H1 (cell line): Measurements from ENCODE around the gene ELFN1. TPM values are rescaled to one million over a fixed set of nuclear protein-coding genes. Genes with fewer than 3 reads are reported as not detected.

Source experiments
- CREB1 ChIP-seq: IDR thresholded peaks from 2 replicates; pipeline ENCODE4 v1.6.1; 2012; ENCODE audit warnings: inconsistent platforms
- POLR2A ChIP-seq, 2 experiments: IDR thresholded peaks; 1 replicate in 1 of 2; 2 replicates in 1 of 2; pipeline ENCODE4 v1.6.1; 2011; ENCODE audit warnings: low read depth in 2 of 2, low read length in 2 of 2, mild to moderate bottlenecking in 2 of 2; ENCODE audit errors: control extremely low read depth in 1 of 2
- RNF2 ChIP-seq: fragments of 200-900, 300-1000 bp; sonication (generic); IDR thresholded peaks from 2 replicates; pipeline ENCODE4 v1.7.1; 2016; ENCODE audit warnings: borderline replicate concordance, low read depth, mild to moderate bottlenecking, antibody characterized with exemption, low read length; ENCODE audit not compliant: poor library complexity, severe bottlenecking; ENCODE audit errors: missing control alignments
- ZNF274 ChIP-seq: IDR thresholded peaks from 2 replicates; pipeline ENCODE4 v1.7.0; 2012; ENCODE audit warnings: low read length, borderline replicate concordance; ENCODE audit errors: extremely low read depth
- polyA plus RNA-seq, 7 experiments: library from polyadenylated mRNA; depleted of rRNA in 3 of 7; stranded (reverse) in 5 of 7; unstranded in 2 of 7; fragments of >200 nt in 5 of 7; fragments of 200-250 nt in 2 of 7; gene quantifications; 1 replicate in 5 of 7; 2 replicates in 1 of 7; 4 replicates in 1 of 7; pipeline versions ENCODE4 v1.2.1 to v1.2.3, GENCODE V29; 2011 to 2013; ENCODE audit warnings: missing spikeins in 2 of 7, mixed read lengths in 2 of 7
- total RNA-seq: library from RNA; stranded (reverse); fragmentation: NEBNext Ultra II Directional; extraction: Animal tissue kit (Norgen Biotek cat#: 25700); gene quantifications from 2 replicates; pipeline ENCODE4 v1.2.1, GENCODE V29; 2021
- TF ChIP-seq, protein P1 (sequence below): IDR thresholded peaks from 2 replicates; pipeline ENCODE4 v1.6.1; 2012; ENCODE audit warnings: inconsistent platforms

ELFN1 gene
- total and polyA plus RNA-seq, 2 of the 8 experiments (the other 6 are each of a cell fraction or from before 2014, with no cell fraction given) = 2.0 to 4.5 TPM

GRCh38 chr7:1752111-1752510, 82.0 kb downstream of the ELFN1 start (continued):
- TF ChIP-seq ZNF274 (no peak), CREB1 (no peak), RNF2 (no peak), POLR2A (IDR thresholded peaks at IDR 0.05; ENCODE audit: control extremely low read depth in 1 of 2, low read depth in 2 of 2, low read length in 2 of 2) (no peak)
- TF ChIP-seq, protein P1, sequence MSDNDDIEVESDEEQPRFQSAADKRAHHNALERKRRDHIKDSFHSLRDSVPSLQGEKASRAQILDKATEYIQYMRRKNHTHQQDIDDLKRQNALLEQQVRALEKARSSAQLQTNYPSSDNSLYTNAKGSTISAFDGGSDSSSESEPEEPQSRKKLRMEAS = no peak
- TF ChIP-seq, all 59 proteins: peak for 0
